Upper lobe of left lung (tissue), 4 donors: ENCODE results near the gene RTTN.

Source experiments
- EP300 ChIP-seq, 4 donors: sonication (generic); formaldehyde crosslinking; IDR thresholded peaks; one replicate each; pipeline ENCODE4 v1.5.1; 2017; ENCODE audit warnings: antibody characterized with exemption in 4 of 4, control low read depth in 2 of 4
- POLR2A ChIP-seq, 4 donors: fragments of 450-650 bp; IDR thresholded peaks; one replicate each; pipeline ENCODE4 v1.5.1; 2016 to 2017; ENCODE audit warnings: antibody characterized with exemption in 4 of 4, mild to moderate bottlenecking in 2 of 4
- POLR2AphosphoS5 ChIP-seq, 2 donors: sonication (generic); formaldehyde crosslinking; IDR thresholded peaks; one replicate each; pipeline ENCODE4 v1.5.1; 2017; ENCODE audit warnings: antibody characterized with exemption in 2 of 2
- TF ChIP-seq, protein P1 (sequence below), 6 experiments: fragments of 450-650 bp in 4 of 6; fragments of 200-600 bp in 2 of 6; sonication (generic) in 2 of 6; IDR thresholded peaks; one replicate each; pipeline ENCODE4 v1.5.1; 2016 to 2019; ENCODE audit warnings: antibody characterized with exemption in 6 of 6

DNA sequence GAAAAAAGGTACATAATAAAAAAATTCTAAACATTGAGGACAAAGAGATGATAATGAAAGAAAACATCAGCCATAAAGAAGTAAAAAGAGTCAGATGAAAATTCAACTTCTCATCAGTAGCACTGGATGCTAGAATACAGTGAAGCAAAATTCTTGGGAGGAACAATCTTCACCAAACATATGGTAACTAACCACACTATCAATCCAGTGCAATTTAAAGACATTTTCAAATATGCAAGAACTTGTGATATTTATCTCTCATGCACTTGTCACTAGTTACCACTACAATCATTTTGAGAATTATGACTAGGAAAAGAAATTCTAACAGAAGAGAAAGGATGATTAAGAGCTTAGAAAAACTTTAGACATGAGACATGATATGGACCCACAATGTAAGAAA is 127.4 kb downstream of the RTTN start:
- TF ChIP-seq, protein P1, sequence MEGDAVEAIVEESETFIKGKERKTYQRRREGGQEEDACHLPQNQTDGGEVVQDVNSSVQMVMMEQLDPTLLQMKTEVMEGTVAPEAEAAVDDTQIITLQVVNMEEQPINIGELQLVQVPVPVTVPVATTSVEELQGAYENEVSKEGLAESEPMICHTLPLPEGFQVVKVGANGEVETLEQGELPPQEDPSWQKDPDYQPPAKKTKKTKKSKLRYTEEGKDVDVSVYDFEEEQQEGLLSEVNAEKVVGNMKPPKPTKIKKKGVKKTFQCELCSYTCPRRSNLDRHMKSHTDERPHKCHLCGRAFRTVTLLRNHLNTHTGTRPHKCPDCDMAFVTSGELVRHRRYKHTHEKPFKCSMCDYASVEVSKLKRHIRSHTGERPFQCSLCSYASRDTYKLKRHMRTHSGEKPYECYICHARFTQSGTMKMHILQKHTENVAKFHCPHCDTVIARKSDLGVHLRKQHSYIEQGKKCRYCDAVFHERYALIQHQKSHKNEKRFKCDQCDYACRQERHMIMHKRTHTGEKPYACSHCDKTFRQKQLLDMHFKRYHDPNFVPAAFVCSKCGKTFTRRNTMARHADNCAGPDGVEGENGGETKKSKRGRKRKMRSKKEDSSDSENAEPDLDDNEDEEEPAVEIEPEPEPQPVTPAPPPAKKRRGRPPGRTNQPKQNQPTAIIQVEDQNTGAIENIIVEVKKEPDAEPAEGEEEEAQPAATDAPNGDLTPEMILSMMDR (IDR thresholded peaks at IDR 0.05), result no peak
- TF ChIP-seq POLR2A (IDR thresholded peaks at IDR 0.05), result no peak
- no peak for TF ChIP-seq EP300 (IDR thresholded peaks at IDR 0.05)
- no peak for TF ChIP-seq POLR2AphosphoS5 (IDR thresholded peaks at IDR 0.05)
